ENCODE data around the gene TBC1D4.
"Not testable (repeated sequence)": the region's sequence is repeated elsewhere in the genome, so short reads cannot be mapped to it uniquely, and the experiment has no call there.

The TBC1D4 gene

DNA sequence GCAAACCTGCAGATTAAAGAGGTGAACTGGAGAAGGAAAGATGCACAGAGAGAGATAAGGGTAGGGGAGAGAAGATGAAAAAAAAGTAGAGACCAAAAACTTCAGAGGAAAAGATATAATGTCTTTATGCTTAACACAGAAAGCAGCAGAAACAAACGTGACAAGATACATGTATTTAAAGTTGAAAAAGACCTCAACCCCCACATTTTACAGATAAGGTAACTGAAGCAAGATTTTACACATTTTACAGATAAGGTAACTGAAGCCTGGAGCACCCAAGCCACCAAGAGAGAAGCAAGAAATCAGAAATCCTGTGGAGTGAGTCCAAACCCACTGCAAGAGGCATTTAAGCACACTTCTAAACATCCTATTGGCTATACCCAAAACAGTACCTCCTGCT, 185.3 kb downstream of the TBC1D4 start:
- H3K4me3 ChIP-seq (ENCODE audit: low read depth, low read length), result no peak overlapping the region
- TF ChIP-seq, protein P1, sequence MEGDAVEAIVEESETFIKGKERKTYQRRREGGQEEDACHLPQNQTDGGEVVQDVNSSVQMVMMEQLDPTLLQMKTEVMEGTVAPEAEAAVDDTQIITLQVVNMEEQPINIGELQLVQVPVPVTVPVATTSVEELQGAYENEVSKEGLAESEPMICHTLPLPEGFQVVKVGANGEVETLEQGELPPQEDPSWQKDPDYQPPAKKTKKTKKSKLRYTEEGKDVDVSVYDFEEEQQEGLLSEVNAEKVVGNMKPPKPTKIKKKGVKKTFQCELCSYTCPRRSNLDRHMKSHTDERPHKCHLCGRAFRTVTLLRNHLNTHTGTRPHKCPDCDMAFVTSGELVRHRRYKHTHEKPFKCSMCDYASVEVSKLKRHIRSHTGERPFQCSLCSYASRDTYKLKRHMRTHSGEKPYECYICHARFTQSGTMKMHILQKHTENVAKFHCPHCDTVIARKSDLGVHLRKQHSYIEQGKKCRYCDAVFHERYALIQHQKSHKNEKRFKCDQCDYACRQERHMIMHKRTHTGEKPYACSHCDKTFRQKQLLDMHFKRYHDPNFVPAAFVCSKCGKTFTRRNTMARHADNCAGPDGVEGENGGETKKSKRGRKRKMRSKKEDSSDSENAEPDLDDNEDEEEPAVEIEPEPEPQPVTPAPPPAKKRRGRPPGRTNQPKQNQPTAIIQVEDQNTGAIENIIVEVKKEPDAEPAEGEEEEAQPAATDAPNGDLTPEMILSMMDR (IDR thresholded peaks at IDR 0.05; ENCODE audit: low read depth, low read length), result no peak

DNA sequence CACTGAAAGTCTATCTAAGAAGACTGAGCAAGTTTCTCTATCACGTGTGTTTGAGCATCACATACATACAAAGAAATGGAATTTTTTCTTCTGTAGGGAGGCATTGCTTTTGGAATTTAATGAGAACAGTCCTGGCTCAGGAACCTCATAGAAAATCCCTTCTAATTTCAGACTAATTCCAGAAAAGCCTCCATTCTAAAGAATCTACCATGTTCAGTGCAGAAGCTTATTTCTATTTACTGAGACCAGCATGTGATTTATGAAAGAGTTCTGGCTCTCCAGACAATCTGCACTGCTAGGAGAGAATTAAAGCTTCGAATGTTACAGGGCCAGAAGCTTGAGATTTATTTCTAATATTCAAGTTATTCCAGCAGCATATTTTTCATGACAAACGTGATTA, 186.8 kb downstream of the TBC1D4 start:
- H3K4me3 ChIP-seq (ENCODE audit: low read depth, low read length), result no peak overlapping the region
- TF ChIP-seq, protein P1 (IDR thresholded peaks at IDR 0.05; ENCODE audit: low read depth, low read length), result no peak

DNA sequence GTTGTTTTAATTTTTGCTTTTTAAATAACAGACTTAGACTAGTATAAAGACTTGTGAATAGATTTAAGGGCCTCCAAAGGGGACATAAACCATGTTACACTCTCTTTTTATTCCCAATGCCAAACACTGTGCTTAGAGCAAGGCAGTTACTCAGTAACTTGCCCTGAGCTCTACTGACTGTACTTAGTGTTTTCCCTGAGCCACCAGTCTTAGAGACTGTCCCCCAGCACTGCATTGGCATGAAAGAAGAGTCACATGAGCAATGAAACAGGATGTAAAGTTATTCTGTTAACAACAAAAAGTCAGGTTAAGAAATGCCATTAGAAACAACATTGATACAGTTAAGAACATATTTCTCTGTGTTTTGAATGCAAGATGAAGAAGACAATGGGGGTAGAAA, 187.9 kb downstream of the TBC1D4 start:
- H3K4me3 ChIP-seq (ENCODE audit: low read depth, low read length), result no peak overlapping the region
- TF ChIP-seq, protein P1 (IDR thresholded peaks at IDR 0.05; ENCODE audit: low read depth, low read length), result no peak

DNA sequence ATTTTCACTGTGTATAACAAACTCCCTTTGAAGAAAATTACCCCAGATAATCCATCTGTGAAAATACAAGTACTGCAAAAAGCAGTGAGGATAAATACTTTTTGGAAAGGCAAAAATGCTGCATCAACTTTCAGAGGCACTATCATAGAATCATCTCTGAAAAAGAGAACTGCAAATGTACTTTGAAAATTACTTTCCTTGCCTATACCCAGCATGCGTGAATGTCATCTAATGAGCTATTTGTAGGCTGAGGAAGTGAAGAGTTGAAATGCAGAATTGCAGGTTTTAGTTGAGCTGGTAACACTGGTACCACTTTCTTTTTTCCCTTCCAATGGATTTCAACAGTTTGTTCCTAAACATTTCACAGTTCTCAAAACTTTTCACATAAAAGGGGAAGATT, 196.7 kb downstream of the TBC1D4 start:
- H3K4me3 ChIP-seq (ENCODE audit: low read depth, low read length), result no peak overlapping the region

DNA sequence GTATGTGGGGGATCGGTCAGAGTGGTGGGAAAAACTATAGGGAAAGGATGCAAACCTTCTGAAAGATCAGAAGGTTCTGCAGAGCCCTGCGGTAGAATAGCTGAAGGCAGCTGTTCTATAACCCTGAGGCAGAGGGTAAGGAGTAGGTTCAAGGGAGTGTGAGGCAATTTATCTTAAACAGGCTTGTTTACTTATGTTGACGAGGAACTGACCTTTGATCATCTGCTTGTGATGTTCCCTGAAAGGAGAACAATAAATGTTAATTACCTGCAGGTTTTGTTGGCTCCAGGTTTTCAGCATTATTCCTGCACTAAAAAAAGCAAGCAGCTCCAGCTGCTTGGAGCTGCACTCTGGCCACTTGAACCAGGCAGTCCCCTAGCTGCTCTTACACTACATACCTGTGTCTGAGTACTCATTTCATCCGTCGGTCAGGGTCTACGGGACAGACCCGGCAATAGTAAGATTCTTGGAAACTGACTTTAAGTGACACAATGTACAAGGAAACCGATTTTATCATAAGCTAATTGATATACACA, 202.1 kb downstream of the TBC1D4 start:
- no peak overlapping the region for H3K4me3 ChIP-seq (ENCODE audit: low read depth, low read length)
- TF ChIP-seq, protein P1 (IDR thresholded peaks at IDR 0.05; ENCODE audit: low read depth, low read length), result no peak

More for the DNA sequence above, 196.7 kb downstream of the TBC1D4 start:
- TF ChIP-seq, protein P1 (IDR thresholded peaks at IDR 0.05; ENCODE audit: low read depth, low read length), result no peak

DNA sequence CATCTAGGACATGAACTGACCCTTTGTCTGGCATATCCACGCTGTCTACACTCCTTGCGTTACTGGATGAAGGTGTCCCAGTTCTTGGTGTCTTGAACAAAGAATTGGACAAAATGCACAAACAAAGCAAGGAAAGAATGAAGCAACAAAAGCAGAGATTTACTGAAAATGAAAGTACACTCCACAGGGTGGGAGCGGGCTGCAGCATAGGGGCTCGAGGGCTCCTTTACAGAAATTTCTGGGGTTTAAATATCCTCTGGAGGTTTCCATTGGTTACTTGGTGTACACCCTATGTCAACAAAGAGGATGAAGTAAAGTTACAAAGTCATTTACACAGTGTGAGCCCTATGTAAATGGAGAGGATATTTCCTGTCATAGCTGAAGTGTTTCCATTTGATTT, 208.3 kb downstream of the TBC1D4 start:
- H3K4me3 ChIP-seq (ENCODE audit: low read depth, low read length), result not testable (repeated sequence)

DNA sequence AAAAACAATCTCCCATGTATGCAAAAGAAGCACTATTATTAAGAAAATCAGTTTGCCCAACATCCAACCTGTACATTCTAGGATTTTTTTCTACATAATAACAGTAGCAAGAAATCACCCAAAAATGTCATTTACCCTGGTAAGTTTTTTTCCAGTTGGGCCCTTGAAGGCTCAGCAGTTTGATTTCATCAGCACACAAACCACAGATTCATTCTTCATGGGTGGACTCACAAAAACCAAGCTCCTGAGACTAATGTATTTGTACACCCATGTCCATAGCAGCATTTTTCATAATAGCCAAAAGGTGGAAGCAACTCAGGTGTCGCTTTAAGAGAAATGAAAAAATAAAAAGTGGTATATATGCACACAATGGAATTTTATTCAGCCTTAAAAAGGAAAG, 210.1 kb downstream of the TBC1D4 start:
- TF ChIP-seq, protein P1 (IDR thresholded peaks at IDR 0.05; ENCODE audit: low read depth, low read length), result no peak
- no peak overlapping the region for H3K4me3 ChIP-seq (ENCODE audit: low read depth, low read length)

DNA sequence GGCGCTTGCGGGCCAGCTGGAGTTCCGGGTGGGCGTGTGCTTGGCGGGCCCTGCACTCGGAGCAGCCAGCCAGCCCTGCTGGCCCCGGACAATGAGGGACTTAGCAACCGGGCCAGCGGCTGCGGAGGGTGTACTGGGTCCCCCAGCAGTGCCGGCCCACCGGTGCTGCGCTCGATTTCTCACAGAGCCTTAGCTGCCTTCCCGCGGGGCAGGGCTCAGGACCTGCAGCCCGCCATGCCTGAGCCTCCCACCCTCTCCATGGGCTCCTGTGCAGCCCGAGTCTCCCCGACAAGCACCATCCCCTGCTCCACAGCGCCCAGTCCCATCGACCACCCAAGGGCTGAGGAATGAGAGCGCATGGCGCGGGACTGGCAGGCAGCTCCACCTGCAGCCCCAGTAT, 213.5 kb downstream of the TBC1D4 start:
- H3K4me3 ChIP-seq (ENCODE audit: low read depth, low read length), result not testable (repeated sequence)

All from WI38 (cell line).